M059J (cell line): ENCODE data around the gene C1QL4. TPM values are rescaled to one million over a fixed set of nuclear protein-coding genes. Genes with fewer than 3 reads are reported as not detected.

Experiments
- DNase-seq: peaks from one replicate; pipeline ENCODE4 v3.0.0-alpha.2; 2012; ENCODE audit warnings: low read depth
- total RNA-seq: library from RNA; depleted of rRNA; stranded (reverse); fragments of >200 nt; shearing (Covaris generic); gene quantifications from 2 replicates; pipeline ENCODE4 v1.2.3, GENCODE V29; 2014

The C1QL4 gene
- total RNA-seq, 1 experiment from 2014 or later: 0.39 TPM

GRCh38 chr12:49347311-49348193 lies 10.6 kb upstream of the C1QL4 start:
- DNase-seq: peak; percentile 93

GRCh38 chr12:49346659-49347310 lies 9.8 kb upstream of the C1QL4 start, which contains the start of gene DNAJC22:
Gene DNAJC22 (plus strand): TSS chr12:49346888. CDS start chr12:49348873, 1,985 bp downstream.
- no peak for DNase-seq

- no peak for DNase-seq
These were observed 9.1 kb upstream of the C1QL4 start for GRCh38 chr12:49345825-49346658.

GRCh38 chr12:49345051-49345824 lies 8.2 kb upstream of the C1QL4 start:
- no peak for DNase-seq

- no peak for DNase-seq
These were observed 7.6 kb upstream of the C1QL4 start for GRCh38 chr12:49344486-49345050.

GRCh38 chr12:49342914-49343731 lies 6.1 kb upstream of the C1QL4 start:
- no peak for DNase-seq

- DNase-seq: peak; percentile 82
These were observed 5.3 kb upstream of the C1QL4 start for GRCh38 chr12:49342066-49342913.

GRCh38 chr12:49341777-49342065 lies 4.7 kb upstream of the C1QL4 start:
- DNase-seq: no peak

GRCh38 chr12:49340971-49341776 lies 4.2 kb upstream of the C1QL4 start:
- no peak for DNase-seq

- no peak for DNase-seq
These were observed 3.3 kb upstream of the C1QL4 start for GRCh38 chr12:49340095-49340870.

GRCh38 chr12:49339464-49339861 lies 2.5 kb upstream of the C1QL4 start:
- DNase-seq: no peak

GRCh38 chr12:49338830-49339463 lies 2.0 kb upstream of the C1QL4 start:
- DNase-seq: no peak

- no peak for DNase-seq
These were observed 888 bp downstream of the C1QL4 start for GRCh38 chr12:49335955-49336644.

GRCh38 chr12:49335118-49335954 lies 1.7 kb downstream of the C1QL4 start:
- DNase-seq: no peak

- no peak for DNase-seq
These were observed 2.3 kb downstream of the C1QL4 start for GRCh38 chr12:49334681-49335080.

- DNase-seq: no peak
These were observed 2.8 kb downstream of the C1QL4 start for GRCh38 chr12:49334226-49334625.
